Keratinocyte (primary cell): Measurements from ENCODE around the gene PLA2G15.

ENCODE experiments used
- CTCF ChIP-seq, 3 experiments: IDR thresholded peaks in 1 of 3; conservative IDR thresholded peaks in 1 of 3; optimal IDR thresholded peaks in 1 of 3; 2 replicates in 2 of 3; 3 replicates in 1 of 3; pipeline versions ENCODE3 to v1.5.1; 2011; ENCODE audit warnings: low read length in 3 of 3, mild to moderate bottlenecking in 3 of 3, moderate library complexity in 2 of 3, control low read depth in 1 of 3, inconsistent platforms in 1 of 3; ENCODE audit not compliant: insufficient read depth in 2 of 3; ENCODE audit errors: extremely low read depth in 1 of 3
- EZH2 ChIP-seq: IDR thresholded peaks from one replicate; pipeline ENCODE4 v1.6.1; 2012; ENCODE audit warnings: inconsistent platforms, mild to moderate bottlenecking, low read length, moderate library complexity

GRCh38 chr16:68231384-68232136 is 13.6 kb upstream of the PLA2G15 start:
- TF ChIP-seq CTCF (optimal IDR thresholded peaks at IDR 0.05 in 1 of 3, IDR thresholded peaks at IDR 0.05 in 1 of 3, conservative IDR thresholded peaks at IDR 0.05 in 1 of 3; ENCODE audit: extremely low read depth in 1 of 3, insufficient read depth in 2 of 3, low read length in 3 of 3) (no peak), EZH2 (no peak)
